NCI-H1436 treated with DMSO at 0.1 percent for 48 hours (cell line): Measurements from ENCODE around the gene ATP6V0D1.
"Not testable (repeated sequence)": the region's sequence is repeated elsewhere in the genome, so short reads cannot be mapped to it uniquely, and the experiment has no call there.

Experiments
- DNase-seq: peaks from one replicate; lab custom pipeline; 2025; lab: John Stamatoyannopoulos, UW

The ATP6V0D1 gene

GRCh38 chr16:67504031-67505021 lies 23.4 kb upstream of the ATP6V0D1 start:
- no peak for DNase-seq

- DNase-seq, result no peak
Observed at GRCh38 chr16:67499106-67499505, 18.1 kb upstream of the ATP6V0D1 start.

- no peak for DNase-seq
Observed at GRCh38 chr16:67490335-67491096, 9.6 kb upstream of the ATP6V0D1 start.

GRCh38 chr16:67489401-67490083 lies 8.6 kb upstream of the ATP6V0D1 start:
- DNase-seq, result no peak

DNA sequence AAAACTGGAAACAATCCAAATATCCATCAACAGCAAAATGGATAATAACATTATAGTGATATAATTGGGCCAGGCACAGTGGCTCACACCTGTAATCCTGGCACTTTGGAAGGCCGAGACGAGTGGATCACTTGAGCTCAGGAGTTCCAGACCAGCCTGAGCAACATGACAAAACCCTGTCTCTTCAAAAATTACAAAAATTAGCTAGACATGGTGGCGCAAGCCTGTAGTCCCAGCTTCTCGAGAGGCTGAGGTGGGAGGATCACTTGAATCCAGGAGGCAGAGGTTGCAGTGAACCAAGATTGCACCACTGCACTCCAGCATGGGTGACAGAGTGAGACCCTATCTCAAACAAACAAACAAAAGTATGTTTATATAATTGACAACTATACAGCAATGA lies 6.6 kb upstream of the ATP6V0D1 start:
- DNase-seq, result not testable (repeated sequence)

DNA sequence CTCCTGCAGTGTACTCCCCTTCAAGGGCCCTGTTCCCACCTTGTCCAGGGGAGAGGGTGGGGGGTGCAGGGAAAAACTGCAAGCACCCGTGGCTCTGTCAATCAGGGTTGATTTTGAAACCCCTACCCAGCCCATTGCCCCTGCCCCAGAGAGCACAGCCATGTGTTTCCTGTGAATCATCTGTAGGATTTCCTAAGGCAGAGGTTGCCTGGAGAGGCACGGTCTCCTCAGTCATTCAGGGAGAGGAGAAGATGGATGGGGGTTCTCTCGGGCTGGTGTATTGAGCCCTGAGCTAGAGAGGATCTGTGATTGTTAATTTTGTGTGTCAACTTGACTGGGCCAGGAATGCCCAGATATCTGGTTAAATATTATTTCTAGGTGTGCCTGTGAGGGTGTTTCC lies 5.8 kb upstream of the ATP6V0D1 start:
- DNase-seq, result no peak

- DNase-seq, result no peak
Observed at GRCh38 chr16:67483731-67484525, 3.0 kb upstream of the ATP6V0D1 start.

DNA sequence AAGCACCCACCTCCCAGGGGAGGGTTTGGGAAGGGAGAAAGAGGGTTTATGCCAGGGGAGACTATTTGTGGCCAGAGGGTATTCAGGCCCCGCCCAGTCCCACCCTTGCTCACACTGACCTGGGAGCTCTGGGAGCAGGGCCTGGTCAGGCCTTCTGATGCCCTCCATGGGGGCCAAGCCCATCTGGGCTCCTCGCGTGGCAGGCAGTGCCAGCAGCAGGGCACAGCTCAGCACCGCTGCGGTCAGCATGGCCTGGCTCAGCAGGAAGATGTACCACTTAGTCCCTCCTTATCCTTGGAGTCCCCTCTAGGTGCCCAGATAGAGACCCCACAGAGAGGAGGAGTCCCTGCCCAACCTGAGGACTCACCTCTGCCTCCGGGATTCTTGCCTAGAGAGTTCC lies 2.2 kb upstream of the ATP6V0D1 start, which contains the start of gene AGRP:
TSS of gene AGRP (minus strand) at position 398 of the 400 bp plus-strand sequence. CDS start at position 249, 149 bp downstream.
- no peak for DNase-seq

- DNase-seq, result no peak
Observed at GRCh38 chr16:67482233-67482924, 1.4 kb upstream of the ATP6V0D1 start.

DNA sequence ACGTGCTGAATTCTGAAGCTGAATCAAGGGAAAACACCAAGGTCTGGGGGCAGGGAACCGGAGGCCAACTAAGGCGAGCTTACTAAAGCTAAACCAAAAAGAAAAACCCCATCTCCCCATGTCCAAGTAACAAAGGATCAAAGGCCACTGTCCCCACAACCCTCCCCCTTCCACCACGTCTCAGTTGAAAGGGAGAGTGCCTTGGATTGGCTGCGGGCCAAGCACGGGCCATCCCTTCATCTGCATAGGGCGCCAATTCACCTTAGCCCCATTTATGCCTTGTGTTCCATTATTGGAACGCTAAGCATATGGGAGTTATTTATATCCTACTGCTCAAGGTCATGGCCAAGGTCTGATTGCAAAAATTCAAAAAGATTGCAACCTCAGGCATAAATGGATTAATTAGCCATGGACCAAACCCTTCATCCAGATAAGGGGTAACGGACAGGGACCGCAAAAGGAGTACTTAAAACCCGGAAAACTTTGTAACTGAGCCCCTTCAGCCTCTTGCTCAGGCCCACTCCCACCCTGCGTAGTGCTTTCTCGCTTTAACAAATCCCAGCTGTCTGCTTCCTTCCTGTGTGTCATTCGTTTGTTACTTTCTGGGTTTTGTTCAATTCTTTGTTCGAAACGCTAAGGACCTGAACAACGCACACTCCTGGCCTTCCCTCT lies 740 bp upstream of the ATP6V0D1 start:
- no peak for DNase-seq

GRCh38 chr16:67477960-67478554 lies 2.9 kb downstream of the ATP6V0D1 start:
- DNase-seq, result no peak

DNA sequence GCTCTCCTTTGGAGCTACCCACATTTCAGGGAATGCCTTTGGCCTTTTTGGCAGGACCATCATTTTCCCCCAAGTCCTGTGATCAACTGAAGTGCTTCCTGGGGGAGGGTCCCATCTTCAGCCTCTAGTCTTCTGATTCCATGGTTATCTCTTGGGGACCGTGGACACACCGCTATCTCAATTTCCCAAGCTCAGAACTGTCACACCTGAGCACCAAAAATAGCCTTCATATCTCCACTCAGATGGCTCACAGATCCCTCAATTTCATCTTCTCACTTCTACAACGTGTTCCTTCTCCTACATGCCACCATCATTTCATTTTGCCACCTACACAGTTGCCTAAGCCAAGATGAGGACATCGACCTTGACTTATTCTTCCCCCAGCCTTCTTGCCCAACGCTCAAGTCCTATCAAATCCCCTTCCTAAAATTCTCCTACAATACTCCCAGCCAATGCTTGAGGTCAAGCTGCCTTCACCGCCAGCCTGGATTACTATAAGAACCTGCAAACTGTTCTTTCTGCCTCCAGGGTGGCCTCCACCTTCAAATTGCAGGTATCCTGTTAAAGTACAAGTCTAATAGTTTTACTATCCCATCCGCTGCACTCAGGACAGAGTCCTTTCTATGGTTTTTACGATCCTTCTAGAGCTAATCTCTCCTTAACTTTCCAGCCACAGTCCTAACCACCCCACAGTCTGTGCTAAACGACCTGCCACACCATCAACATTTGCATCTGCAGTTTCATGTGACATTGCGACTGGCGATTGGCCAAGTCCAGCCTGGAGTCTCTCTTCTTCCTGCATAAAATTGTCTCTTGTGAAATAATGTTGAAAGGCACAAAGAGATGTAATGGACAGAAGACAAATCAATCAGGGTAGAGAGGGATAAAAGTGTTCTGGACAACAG lies 6.2 kb downstream of the ATP6V0D1 start:
- no peak for DNase-seq

GRCh38 chr16:67471758-67472384 lies 9.1 kb downstream of the ATP6V0D1 start:
- DNase-seq, result no peak

DNA sequence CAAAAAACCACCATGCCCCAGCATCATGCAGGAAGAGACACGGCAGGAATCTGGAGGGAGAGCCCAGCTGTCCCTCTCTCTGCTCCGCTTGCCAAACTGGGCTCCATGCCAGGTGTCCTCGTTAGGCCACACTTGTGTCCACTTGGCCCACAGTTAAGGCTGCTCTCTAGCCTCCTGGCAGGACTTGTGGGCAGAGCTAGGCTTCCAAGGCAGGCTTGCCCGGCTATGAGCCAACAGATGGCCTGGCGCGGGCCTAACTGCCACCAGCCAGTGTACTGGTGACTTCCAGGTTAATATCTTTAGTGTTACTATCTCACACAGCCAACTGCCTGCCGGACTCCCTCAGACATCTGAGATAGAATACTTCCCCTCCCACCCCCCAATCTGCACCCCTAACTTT lies 10.6 kb downstream of the ATP6V0D1 start:
- DNase-seq, result no peak

DNA sequence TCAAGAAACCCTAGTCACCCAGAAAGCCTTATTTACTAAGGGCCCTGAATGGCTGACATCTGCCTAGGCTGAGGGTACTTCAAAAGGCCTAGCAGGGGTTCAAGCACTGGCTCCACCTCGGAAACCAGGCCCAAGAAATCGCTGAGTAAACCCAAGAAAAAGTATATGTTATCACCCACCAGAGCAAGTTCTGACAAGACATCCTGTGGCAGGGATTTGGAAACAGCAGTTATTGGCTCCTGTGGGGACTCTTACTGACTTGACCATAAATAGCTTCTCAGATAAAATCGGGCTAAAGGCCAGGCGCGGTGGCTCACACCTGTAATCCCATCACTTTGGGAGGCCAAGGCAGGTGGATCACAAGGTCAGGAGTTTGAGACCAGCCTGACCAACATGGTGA lies 12.2 kb downstream of the ATP6V0D1 start:
- no peak for DNase-seq

DNA sequence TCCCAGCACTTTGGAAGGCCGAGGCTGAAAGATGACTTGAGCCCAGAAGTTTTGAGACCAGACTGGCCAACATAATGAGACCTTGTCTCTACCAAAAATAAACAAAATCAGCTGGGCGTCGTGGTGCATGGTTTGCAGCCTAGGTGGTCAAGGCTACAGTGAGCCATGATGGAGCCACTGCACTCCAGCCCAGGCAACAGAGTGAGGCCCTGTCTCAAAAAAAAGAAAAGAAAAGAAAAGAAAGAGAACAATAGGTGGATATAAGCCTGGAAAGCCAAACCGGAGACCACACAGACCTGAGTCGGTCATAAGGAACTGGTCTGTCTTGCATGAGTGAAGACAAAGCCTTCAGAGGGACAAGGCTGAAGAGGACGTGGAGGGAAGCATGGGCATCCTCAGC lies 14.4 kb downstream of the ATP6V0D1 start:
- no peak for DNase-seq

- DNase-seq, result no peak
Observed at GRCh38 chr16:67464565-67464964, 16.4 kb downstream of the ATP6V0D1 start.

GRCh38 chr16:67463691-67464090 lies 17.3 kb downstream of the ATP6V0D1 start:
- no peak for DNase-seq
